Middle frontal gyrus (tissue), 1 donor: Measurements from ENCODE around the gene NGDN.
"Not testable (repeated sequence)": the region's sequence is repeated elsewhere in the genome, so short reads cannot be mapped to it uniquely, and the experiment has no call there.

Experiments
- DNase-seq: peaks from one replicate; pipeline ENCODE4 v3.0.0-alpha.2; 2015; ENCODE audit warnings: low spot score; ENCODE audit errors: extremely low spot score

The NGDN gene

DNA sequence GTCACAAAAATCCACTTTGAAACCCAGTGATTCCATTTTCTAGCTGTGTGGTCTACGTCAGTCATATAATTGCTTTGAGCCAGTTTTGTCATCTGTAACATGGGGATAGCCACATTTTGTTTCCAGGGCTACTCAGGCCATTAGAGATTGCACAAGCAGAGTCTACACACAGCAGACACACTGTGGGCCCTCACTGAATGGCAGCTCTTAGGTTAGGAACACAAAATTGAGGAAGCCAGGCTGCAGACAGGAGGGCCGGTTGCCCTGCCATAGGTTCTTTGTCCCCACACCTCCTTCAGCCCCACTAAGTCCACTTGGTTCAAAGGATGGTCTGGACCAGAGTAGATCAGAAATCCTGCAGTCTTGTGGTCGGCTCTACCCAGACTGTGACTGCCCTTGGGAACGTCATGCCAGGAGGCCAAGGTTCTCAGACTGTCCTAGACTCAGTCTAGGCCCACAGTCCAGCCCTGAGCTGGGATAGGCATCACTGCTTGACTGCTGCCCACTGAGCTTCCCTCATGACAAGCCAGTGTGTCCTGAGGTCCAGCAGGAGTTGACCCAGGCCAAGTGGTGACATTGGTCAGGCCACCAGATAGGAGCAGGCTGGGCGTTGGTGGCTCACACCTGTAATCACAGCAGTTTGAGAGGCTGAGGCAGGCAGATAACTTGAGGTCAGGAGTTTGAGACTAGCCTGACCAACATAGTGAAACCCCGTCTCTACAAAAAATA lies 30.2 kb upstream of the NGDN start:
- DNase-seq = no peak

DNA sequence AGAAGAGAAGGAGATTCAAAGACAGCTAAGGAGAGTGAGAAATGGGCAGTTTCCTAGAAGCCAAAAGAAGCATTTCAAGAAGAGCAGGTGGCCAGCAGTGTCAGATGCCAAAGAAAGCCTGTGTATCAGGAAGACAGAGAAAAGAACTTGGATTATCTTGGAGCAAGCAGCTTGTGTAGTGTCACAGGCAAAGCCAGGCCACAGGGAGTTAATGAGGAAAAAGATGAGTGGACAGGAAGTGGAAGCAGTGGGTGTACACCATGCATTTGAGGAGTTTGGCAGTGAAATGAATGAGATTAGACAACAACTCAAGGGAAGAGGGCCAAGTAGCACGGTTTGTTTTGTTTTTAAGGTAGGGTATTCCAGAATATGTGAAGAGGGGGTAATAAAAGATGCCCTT lies 28.4 kb upstream of the NGDN start:
- DNase-seq = no peak

DNA sequence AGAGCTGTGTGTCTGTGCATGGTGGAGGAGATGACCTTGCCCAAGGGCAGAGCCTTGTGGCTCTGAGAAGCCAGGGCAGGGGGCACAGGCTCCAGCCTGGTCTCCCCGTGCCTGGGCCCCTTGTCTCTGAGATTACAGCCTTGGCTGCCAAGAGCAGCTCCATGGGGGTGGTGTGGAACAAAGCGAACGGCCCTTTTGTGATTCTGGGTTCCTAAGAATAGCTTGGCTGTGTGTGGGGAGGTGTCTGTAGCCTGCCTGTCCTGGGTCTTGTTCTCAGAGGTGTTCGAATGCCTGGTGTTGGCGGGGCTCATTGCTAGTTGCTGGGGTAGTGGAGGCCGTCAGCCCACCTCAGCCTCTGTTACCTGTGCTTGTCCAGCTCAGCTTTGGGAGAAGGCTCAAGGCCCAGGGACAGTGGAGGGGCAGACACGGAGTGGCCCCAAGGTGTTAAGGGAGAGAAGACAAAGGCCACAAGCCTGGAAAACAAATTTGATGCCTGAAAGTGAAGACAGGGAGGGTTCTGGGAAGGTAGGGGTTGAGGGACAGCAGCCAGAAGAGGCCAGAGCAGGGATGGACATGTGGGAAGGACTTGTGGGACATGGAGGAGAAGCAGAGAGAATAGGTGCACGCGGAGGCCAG lies 26.7 kb upstream of the NGDN start:
- DNase-seq = no peak

DNA sequence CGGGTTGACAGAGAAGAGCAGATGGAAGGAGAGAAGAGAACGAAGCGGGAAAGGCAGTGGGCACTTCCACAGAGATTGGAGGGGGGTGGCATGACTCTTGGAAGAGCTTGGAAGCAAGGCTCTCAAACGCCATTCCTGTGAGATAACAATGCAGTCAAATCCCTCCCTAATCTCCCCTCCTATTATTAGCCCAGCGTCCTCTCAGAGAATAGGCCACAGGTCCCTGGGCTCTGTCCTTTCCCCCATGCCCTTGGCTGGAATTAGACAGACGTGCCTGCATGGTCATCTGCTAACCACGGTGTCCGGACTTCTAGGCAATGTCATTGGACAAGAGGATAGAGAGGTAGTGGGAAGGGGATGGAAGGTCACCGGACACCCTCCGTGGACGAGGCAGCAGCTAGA lies 26.1 kb upstream of the NGDN start:
- no peak for DNase-seq

DNA sequence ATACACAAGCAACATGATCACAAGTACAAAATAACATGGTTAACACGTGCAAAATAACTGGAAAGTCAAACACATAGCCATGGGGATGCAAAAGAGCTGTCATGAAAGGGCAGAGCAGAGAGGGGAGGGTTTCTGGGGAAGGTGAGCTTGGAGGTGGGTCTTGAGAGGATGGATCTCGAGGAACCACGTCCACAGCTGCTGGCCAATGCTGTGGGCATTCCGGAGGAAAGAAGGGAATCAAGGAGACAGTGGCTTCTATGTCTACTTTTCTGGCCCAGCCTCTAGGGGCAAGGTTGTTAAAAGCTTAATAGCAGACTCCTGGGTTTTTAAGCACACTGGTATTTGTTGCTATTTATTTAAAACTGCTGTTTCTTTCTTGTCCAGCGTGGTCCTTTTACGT lies 25.6 kb upstream of the NGDN start:
- DNase-seq = no peak

DNA sequence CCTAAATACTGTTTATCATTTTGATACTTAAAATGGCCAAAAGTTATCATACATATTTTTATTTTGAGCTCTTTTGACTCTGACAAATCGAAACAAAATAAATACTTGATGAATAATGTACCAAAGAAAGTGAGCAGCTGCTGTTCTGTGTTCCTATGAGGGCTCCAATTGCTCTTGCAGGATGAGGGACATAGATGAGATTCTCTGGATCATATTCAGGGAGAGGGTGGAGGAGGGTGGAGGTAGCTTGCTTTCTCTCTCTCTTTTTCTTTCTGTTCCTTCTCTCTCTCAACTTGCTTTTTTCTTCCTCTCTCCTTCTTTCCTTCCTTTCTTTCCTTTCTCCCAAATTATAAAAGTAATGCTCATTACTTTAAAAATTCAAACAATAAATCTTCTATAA lies 25.2 kb upstream of the NGDN start:
- DNase-seq = no peak

DNA sequence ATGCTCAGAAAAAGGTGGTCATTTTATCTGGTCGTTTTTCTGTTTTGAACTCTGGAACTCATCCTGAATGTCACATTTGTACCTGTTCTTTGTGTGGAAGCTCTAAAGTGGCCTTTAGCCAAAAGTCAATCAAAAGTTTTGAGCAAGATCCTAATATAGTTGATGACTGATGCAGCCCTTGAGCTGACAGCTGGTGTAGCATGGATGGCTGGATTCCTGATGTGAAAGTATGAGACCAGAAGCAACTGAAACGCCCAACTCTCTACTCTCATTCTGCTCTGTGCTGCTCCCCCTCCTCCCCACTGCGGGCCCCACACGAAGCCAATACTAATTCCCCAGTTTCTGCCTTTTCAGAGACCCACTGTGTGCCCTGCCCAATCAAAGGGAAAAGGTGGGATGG lies 23.7 kb upstream of the NGDN start:
- no peak for DNase-seq

DNA sequence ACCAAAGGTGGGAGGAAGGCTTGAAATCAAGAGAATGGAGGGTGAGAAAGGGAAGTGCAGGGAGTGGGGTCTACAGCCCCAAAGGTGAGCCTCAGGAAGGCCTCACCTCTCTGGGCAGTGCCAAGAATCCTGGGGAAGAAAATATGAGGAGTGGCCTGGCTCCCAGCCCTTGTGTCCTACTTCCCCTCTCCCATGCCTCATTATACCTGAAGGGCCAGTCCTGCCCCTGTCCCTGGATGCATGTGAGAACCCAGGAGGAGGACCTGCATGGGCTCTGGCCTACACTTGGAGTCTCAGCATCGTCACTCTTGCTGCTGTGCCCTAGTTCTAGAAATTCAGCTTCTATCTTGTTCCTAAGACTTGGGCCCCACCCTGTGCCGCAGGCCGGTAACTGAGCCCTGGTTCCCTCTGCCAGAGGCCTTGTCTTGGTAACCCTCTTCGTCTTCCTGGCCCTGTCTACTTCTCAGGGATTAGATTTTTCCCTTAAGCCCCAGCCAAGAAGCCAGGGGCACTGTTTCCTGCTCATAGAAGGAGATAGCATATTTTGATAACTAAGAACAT lies 23.1 kb upstream of the NGDN start:
- DNase-seq = no peak

DNA sequence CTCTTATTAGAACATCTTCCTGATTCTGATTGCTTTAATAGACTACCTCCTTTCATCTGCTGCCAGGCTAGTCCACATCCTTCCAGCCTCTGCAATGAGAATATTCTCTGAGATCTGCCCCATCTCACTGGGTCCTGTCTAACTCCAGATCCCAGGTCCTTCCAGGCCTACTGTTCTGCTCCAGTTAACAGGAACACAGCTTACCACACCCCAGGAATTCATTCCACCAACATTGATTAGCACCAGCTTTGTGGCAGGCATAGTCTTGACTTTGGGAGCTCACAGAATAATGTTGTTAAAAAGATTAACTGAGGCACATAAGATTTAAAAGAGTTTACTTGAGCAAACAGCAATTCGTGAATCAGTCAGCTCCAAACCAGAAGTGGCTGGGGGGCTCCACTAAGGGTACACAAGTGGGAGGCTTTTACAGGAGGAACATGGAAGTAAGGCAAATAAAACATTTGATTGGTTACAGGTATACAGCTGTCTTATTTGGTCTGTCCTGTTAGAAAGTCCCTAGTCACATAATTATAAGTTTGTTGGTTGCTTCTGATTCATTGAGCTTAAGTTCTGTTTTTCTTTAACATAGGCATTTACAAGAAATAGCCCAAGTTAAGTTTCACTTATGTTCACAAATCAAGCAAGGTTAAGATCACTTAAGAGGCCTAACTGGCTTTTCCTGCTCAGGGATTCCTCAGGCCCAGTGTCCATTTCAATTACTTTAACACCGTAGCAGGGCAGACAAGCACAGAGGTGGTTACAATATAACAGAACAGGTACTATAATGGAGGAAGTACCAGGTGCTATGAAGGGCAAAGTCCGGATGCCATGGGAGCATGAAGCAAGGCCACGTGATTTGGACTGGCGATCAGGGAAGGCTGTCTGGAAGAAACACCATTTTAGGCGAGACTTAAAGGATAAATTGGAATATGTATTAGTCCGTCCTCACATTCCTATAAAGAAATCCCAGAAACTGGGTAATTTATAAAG lies 21.8 kb upstream of the NGDN start:
- no peak for DNase-seq

DNA sequence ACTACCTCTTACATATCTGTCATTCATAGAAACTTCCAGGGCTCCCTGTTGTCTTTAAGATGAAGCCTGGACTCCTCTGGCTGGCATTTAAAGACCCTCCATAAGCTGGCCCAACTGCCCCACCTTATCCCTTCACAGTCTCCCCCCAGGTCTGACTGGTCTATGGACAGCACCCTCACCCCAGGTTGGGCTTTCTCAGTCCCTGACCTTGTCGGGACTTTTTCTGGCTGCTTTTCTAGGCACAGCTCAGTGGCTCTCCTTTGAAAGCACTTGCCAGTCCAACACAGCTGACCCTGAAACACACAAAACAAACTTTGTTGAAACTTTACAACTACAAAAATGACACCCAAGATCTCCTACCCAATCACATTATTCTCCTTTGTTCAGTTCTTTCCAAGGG lies 20.2 kb upstream of the NGDN start:
- no peak for DNase-seq

DNA sequence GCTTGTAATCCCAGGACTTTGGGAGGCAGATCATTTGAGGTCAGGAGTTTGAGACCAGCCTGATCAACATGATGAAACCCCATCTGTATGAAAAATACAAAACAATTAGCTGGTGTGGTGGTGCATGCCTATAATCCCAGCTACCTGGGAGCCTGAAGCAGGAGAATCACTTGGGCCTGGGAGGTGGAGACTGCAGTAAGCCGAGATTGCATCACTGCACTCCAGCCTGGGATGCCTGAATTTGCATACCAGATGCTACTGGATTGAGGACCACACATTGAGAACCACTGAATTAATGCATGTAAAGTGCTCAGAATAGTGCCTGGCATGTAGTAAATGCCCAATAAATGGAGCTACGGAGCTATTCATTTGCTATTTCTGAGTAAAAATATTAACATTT lies 19.1 kb upstream of the NGDN start:
- no peak for DNase-seq

DNA sequence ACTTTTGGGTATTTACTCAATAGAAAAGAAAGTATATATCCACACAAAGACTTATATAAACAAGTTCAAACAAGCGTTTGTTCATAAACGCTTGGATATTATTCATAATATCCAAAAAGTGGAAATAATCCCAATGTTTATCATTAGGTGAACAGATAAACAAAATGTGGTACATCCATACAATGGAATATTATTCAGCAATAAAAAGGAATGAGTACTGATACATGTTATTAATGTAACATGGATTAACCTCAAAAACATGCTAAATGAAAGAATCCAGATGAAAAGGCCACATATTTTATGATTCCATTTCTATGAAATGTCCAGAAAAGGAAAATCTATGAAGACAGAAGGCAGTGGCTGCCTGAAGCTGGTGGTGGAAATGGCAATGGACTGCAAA lies 17.3 kb upstream of the NGDN start:
- DNase-seq = no peak

DNA sequence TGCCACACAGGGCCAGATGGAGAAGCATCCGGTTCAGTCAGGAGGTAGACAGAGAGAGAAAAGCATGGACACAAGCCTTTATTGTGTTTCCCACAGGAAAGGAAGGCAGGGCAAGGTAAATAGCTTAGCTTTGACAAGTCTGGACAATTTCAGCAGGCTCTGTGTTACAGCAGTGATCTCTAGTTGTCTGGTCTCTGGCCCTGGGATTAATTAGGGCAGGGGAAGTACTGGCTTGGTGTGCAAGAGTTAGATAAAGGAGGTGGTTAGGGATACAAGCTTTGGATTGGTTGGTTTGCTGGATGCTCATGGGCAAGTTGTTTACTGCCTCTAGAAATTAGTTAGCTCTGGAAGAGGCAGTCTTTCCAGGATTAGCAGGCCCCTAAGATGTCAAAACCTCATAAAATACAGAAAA lies 15.1 kb upstream of the NGDN start:
- DNase-seq = no peak

DNA sequence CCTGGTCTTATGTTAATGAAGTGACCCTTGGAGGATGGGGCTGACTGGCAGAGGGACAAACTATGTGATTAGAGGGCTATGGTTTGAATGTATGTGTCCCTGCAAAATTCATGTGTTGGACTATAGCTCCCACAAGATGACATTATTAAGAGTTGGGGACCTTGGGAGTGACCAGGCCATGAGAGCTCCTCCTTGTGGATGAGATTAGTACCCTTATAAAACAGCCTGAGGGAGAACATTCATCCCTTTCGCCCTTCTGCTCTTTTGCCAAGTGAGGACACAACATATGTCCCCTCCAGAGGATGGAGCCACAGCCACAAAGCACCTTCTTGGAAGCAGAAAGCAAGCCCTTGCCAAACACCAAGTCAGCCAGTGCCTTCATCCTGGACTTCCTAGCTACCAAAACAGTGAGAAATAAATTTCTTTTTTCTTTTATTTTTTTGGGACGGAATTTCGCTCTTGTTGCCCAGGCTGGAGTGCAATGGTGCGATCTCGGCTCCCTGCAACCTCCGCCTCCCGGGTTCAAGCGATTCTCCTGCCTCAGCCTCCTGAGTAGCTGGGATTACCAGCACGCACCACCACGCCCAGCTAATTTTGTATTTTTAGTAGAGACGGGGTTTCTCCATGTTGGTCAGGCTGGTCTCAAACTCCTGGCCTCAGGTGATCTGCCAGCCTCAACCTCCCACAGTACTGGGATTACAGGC lies 12.5 kb upstream of the NGDN start:
- not testable (repeated sequence) for DNase-seq

DNA sequence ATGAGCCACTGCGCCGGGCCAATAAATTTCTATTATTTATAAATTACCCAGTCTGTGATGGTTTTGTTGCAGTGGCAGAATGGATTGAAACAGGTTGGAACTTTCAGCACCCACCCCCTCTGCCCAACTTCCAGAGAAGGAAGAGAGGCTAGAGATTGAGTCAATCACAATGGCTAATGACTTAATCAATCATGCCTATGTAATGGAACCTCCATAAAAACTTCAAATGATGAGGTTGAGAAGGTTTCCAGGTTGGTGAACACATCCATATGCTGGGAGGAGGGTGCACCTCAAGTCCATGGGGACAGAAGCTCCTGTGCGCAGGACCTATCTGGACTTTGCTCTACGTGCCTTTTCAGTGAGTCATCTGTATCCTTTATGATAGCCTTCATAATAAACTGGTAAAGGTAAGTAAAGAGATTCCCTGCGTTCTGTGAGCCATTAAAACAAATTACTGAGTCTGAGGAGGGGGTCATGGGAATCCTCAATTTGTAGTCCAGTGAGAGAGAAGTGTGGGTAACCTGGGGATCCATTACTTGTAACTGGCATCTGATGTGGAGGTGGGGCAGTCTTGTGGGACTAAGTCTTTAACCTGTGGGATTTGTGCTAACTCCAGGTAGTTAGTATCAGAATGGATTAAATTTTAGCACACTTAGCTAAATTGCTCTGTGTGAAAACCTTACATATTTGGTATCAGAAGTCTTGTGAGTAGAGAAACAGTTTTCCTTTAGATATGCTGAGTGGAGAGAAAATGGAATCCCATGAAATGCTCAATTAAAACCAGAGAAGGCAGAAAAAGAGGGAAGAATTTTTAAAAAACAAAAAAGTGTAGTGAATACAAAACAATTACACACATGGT lies 11.7 kb upstream of the NGDN start:
- no peak for DNase-seq

DNA sequence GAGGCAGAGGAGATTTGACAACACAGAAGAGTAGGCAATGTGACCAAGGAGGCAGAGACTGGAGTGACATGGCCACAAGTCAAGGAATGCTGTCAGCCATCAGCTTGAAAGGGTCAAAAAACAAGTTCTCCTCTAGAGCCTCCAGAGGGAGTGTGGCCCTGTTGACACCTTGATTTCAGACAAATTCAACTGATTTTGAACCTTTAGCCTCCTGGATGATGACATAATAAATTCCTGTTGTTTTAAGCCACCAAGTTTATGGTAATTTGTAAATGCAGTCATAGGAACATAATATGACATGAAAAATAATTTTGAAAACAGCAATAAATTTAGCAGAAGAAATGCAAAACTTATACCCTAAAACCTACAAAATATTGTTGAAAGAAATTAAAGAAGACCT lies 8.5 kb upstream of the NGDN start:
- DNase-seq = no peak

DNA sequence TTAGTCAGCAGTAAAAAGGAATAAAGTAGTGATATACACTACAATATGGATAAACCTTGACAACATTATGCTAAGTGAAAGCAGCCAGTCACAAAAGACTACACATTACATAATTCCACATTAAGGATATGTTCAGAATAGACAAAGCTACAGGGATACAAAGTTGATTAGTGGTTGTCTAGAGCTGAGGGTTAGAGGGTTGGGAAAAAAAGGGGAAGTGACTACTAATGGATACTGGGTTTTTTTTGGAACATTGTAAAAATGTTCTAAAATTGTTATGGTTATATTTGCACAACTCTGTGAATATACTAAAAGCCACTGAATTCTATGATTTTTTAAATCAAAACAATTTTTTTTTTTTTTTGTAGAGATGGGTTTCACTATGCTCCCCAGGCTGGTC lies 4.8 kb upstream of the NGDN start:
- DNase-seq = no peak

DNA sequence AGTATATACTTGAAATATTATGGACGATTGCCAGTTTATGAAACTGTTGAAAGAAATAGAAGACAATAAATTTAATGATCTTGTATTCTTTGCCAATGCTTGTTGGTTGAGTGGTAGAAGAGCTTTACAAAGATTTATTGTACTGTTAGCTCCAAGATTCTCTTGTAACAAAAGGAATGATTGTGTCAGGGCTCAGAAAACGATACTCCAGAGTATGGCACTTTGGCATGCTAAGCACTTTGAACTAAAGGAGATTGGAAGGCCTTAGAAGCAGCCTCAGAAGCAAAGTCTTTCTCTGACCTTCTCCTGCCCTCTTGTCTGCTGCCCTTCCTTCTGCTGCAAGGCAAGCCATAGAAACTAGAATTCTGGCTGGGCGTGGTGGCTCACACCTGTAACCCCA lies 4.2 kb upstream of the NGDN start:
- no peak for DNase-seq

DNA sequence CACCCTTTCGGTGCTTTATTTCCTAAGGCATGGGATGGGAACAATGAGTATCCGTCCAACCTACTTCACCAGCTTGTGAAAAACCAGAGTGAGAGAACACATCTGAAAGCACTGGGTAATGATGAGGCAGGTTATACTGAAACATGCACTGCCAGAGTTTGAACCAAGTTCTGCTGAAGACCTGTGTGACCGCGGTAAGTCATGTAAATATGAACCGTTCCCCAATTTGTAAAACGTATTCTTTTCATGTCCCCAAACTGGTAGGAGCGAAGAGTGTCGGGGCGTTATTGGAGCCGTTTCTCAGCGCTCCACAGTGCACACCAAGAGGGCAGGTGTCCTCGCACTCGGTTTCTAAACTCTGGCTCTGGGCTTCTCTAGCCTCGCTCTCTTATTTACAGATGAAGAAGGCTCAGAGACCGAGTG lies 788 bp upstream of the NGDN start:
- DNase-seq = no peak

DNA sequence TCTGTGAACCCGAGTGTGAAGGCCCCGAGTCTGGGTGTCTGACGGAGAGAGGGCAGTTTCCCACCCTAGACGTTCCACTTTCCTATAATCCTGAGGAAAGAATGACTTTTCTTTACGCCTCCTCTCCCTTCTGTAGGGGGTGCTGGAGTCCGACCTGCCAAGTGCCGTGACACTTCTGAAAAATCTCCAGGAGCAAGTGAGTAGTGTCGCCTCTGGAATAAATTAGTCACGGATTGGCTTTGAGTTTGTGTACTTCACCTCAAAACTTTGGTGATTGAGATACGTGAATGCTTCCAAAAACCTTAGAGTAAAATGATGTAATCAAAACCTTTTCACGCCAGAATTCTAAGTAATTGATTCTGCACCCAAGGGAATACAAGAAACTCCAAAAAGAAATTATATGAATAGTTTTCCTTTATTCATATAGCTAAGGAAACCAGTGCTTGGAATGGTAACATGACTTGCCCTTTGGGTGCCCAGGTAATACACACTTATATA lies 452 bp downstream of the NGDN start:
- no peak for DNase-seq
